ENCODE results near the gene NAA20. TPM values are rescaled to one million over a fixed set of nuclear protein-coding genes. Genes with fewer than 3 reads are reported as not detected.

NAA20 gene
- total and polyA plus RNA-seq, 2 of the 13 experiments (the other 11 are each of a cell fraction or from before 2014, with no cell fraction given) = 81.9 to 82.8 TPM

GRCh38 chr20:20009784-20010253 is 7.3 kb upstream of the NAA20 start (continued):
- TF ChIP-seq GFI1 (CRISPR knock-in tag; IDR thresholded peaks at IDR 0.05; ENCODE audit: borderline replicate concordance) = no peak
- TF ChIP-seq GATA4 (IDR thresholded peaks at IDR 0.05; ENCODE audit: borderline replicate concordance, low read depth) = no peak
- no peak for TF ChIP-seq ZNF790 (CRISPR knock-in tag; IDR thresholded peaks at IDR 0.05; ENCODE audit: borderline replicate concordance)
- TF ChIP-seq THRA (CRISPR knock-in tag; IDR thresholded peaks at IDR 0.05; ENCODE audit: borderline replicate concordance) = no peak
- no peak for TF ChIP-seq ZNF768 (CRISPR knock-in tag; IDR thresholded peaks at IDR 0.05)
- no peak for TF ChIP-seq ZNF740 (CRISPR knock-in tag; IDR thresholded peaks at IDR 0.05)
- TF ChIP-seq ZNF275 (CRISPR knock-in tag; IDR thresholded peaks at IDR 0.05; ENCODE audit: borderline replicate concordance) = no peak
- no peak for TF ChIP-seq HOXA5 (CRISPR knock-in tag; IDR thresholded peaks at IDR 0.05)
- no peak for TF ChIP-seq RELA (CRISPR knock-in tag; IDR thresholded peaks at IDR 0.05)
- TF ChIP-seq KDM1A (CRISPR knock-in tag; IDR thresholded peaks at IDR 0.05) = no peak
- no peak for TF ChIP-seq ZNF713 (CRISPR knock-in tag; IDR thresholded peaks at IDR 0.05)
- peak; percentile 50 for TF ChIP-seq MED1 (CRISPR knock-in tag; IDR thresholded peaks at IDR 0.05)
- no peak for TF ChIP-seq SSRP1 (CRISPR knock-in tag; IDR thresholded peaks at IDR 0.05)
- TF ChIP-seq PBX3 (CRISPR knock-in tag; IDR thresholded peaks at IDR 0.05; ENCODE audit: borderline replicate concordance) = no peak
- no peak for TF ChIP-seq NFE2L1 (CRISPR knock-in tag; IDR thresholded peaks at IDR 0.05; ENCODE audit: borderline replicate concordance)
- peak; percentile 78; the same call in 1 of the 2 replicates for TF ChIP-seq HBP1 (CRISPR knock-in tag; IDR thresholded peaks at IDR 0.05; ENCODE audit: low read depth)
- TF ChIP-seq SMYD3 (CRISPR knock-in tag; IDR thresholded peaks at IDR 0.05) = peak; percentile 46; the same call in 1 of the 2 replicates
- peak; percentile 59; the same call in 1 of the 2 replicates for TF ChIP-seq ZMYM3 (CRISPR knock-in tag; IDR thresholded peaks at IDR 0.05)
- no peak for TF ChIP-seq PITX1 (CRISPR knock-in tag; IDR thresholded peaks at IDR 0.05)
- no peak for TF ChIP-seq ZNF3 (CRISPR knock-in tag; IDR thresholded peaks at IDR 0.05)
- TF ChIP-seq MIXL1 (CRISPR knock-in tag; IDR thresholded peaks at IDR 0.05) = no peak; the same call in 1 of the 2 replicates
- TF ChIP-seq TEAD2 (CRISPR knock-in tag; IDR thresholded peaks at IDR 0.05) = no peak
- no peak for TF ChIP-seq ZNF276 (CRISPR knock-in tag; IDR thresholded peaks at IDR 0.05; ENCODE audit: low read depth)
- no peak for TF ChIP-seq ZNF432 (CRISPR knock-in tag; IDR thresholded peaks at IDR 0.05; ENCODE audit: borderline replicate concordance)
- 0 out of 2 replicates have a peak, but pooled peaks have one; percentile 16 for TF ChIP-seq SIX4 (CRISPR knock-in tag; IDR thresholded peaks at IDR 0.05)
- TF ChIP-seq ZNF251 (CRISPR knock-in tag; IDR thresholded peaks at IDR 0.05) = no peak
